Duodenal mucosa (tissue), 2 donors: ENCODE results near the gene DCC.
"Not testable (repeated sequence)": the region's sequence is repeated elsewhere in the genome, so short reads cannot be mapped to it uniquely, and the experiment has no call there.

Source experiments
- H3K27ac ChIP-seq: one replicate; pipeline ENCODE4 v1.7.0; 2013; ENCODE audit warnings: low read depth, low read length
- H3K27me3 ChIP-seq, 2 donors: one replicate each; pipeline ENCODE4 v1.7.0; 2013; ENCODE audit warnings: low read length in 2 of 2, control low read depth in 1 of 2; ENCODE audit not compliant: insufficient read depth in 2 of 2, control insufficient read depth in 1 of 2
- H3K36me3 ChIP-seq, 2 donors: one replicate each; pipeline ENCODE4 v1.7.0; 2013; ENCODE audit warnings: low read length in 2 of 2, control low read depth in 1 of 2; ENCODE audit not compliant: insufficient read depth in 2 of 2, control insufficient read depth in 1 of 2
- H3K4me1 ChIP-seq, 2 donors: one replicate each; pipeline ENCODE4 v1.7.0; 2013; ENCODE audit warnings: low read length in 2 of 2, control low read depth in 1 of 2; ENCODE audit not compliant: insufficient read depth in 2 of 2, control insufficient read depth in 1 of 2
- H3K4me3 ChIP-seq, 2 donors: one replicate each; pipeline ENCODE4 v1.7.0; 2013; ENCODE audit warnings: low read length in 2 of 2, low read depth in 1 of 2
- H3K9ac ChIP-seq, 2 donors: one replicate each; pipeline ENCODE4 v1.7.0; 2013; ENCODE audit warnings: low read length in 2 of 2, low read depth in 1 of 2
- H3K9me3 ChIP-seq, 2 donors: one replicate each; pipeline ENCODE4 v1.7.0; 2013; ENCODE audit warnings: low read length in 2 of 2, control low read depth in 1 of 2; ENCODE audit not compliant: control insufficient read depth in 1 of 2

Gene DCC

DNA sequence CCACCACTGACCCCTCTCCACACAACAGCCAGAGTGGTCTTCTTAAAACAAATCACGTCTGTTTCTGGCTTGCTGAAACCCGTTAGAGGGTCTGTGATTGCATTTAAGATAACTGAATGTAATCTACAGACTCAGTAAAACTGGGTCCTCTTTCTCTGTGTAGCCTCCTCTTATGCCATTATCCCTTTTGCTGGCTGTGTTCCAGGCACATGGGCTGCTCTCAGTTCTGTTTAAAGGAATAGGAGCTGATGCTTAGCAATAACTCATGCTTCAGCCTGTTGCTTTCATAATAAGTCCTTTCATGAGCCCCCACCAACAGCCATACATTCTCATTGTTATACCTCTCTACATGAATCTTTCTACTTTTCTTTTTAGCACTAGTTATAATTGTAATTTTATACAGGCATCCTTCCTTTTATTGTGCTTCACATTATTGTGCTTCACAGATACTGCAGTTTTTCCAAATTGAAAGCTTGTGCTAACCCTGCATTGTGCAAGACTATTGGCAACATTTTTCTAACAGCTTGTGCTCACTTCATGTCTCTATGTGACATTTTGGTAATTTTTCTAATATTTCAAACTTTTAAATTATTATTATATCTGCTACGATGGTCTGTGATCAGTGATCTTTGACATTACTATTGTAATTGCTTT lies 1101.9 kb downstream of the DCC start:
- H3K27ac ChIP-seq: no peak overlapping the region
- no peaks in the 10 kb centered on the region for H3K9me3 ChIP-seq
- H3K4me3 ChIP-seq: no peak overlapping the region
- H3K9ac ChIP-seq: no peak overlapping the region
- no peaks in the 10 kb centered on the region for H3K36me3 ChIP-seq
- no peaks in the 10 kb centered on the region for H3K27me3 ChIP-seq
- H3K4me1 ChIP-seq: no peaks in the 10 kb centered on the region

DNA sequence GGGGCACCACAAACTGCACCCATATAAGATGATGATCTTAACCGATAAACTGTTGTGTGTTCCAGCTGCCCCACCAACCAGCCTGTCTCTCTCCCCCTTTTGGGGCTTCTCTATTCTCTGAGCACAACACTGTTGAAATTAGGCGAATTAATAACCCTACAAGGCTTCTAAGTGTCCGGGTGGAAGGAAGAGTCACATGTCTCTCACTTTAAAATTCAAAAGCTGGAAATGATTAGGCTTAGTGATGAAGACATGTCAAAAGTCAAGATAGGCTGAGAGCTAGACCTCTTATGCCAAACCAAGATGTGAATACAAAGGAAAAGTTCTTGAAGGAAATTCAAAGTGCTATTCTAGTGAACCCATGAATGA lies 1102.4 kb downstream of the DCC start:
- Histone ChIP-seq H3K9ac (no peak overlapping the region), H3K9me3 (no peaks in the 10 kb centered on the region), H3K4me3 (no peak overlapping the region), H3K4me1 (no peaks in the 10 kb centered on the region), H3K27me3 (no peaks in the 10 kb centered on the region), H3K36me3 (no peaks in the 10 kb centered on the region), H3K27ac (no peak overlapping the region)

DNA sequence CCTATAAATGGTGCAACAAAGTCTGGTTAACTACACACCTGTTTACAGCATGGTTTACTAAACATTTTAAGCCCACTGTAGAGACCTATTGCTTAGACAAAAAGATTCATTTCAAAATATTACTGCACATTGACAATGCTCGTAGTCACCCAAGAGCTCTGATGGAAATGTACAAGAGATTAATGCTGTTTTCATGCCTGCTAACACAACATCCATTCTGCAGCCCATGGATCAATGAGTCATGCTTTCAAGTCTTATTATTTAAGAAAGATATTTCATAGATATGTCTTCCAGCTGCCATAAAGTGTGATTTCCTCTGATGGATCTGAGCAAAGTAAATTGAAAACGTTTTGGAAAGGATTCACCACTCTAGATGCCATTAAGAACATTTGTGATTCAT lies 1103.3 kb downstream of the DCC start:
- Histone ChIP-seq H3K9ac (no peak overlapping the region), H3K27me3 (no peaks in the 10 kb centered on the region), H3K36me3 (no peaks in the 10 kb centered on the region), H3K4me3 (no peak overlapping the region), H3K4me1 (no peaks in the 10 kb centered on the region), H3K9me3 (no peaks in the 10 kb centered on the region), H3K27ac (no peak overlapping the region)

DNA sequence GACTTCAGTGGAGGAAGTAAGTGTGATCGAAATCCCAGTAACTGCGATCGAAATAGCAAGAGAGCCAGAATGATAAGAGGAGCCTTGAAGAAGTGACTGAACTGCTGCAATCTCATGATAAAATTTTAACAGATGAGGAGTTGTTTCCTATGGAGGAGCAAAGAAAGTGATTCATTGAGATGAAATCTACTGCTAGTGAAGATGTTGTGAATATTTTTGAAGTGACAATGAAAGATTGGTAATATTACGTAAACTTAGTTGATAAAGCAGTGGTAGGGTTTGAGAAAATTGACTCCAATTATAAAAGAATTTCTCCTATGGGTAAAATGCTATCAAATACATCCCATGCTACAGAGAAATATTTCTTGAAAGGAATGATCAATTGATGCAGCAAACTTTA lies 1103.8 kb downstream of the DCC start:
- H3K27ac ChIP-seq: no peak overlapping the region
- no peaks in the 10 kb centered on the region for H3K4me1 ChIP-seq
- no peaks in the 10 kb centered on the region for H3K9me3 ChIP-seq
- no peak overlapping the region for H3K9ac ChIP-seq
- H3K27me3 ChIP-seq: no peaks in the 10 kb centered on the region
- no peak overlapping the region for H3K4me3 ChIP-seq
- H3K36me3 ChIP-seq: no peaks in the 10 kb centered on the region

DNA sequence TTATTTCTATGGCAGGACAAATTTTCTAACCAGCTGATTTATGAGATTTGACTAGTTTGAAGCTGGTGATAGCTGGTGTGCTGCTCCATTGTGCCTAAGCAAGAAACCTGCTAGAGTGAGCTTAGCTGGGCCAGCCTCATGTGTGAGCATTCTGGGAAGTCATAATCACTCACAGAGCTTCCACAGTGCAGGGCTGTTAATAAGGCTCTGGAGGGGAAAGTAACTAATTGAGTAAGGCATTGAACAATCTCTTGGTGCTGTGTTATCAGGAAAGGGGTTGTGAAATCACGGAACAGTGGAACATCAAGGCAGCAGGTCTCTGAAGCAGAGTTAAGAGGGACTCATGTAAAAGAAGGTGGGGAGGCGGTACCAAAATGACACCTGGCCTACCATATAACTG lies 1111.9 kb downstream of the DCC start:
- Histone ChIP-seq H3K27ac (no peak overlapping the region), H3K36me3 (no peaks in the 10 kb centered on the region), H3K4me1 (no peaks in the 10 kb centered on the region), H3K27me3 (no peaks in the 10 kb centered on the region), H3K9ac (no peak overlapping the region), H3K9me3 (no peaks in the 10 kb centered on the region), H3K4me3 (no peak overlapping the region)

DNA sequence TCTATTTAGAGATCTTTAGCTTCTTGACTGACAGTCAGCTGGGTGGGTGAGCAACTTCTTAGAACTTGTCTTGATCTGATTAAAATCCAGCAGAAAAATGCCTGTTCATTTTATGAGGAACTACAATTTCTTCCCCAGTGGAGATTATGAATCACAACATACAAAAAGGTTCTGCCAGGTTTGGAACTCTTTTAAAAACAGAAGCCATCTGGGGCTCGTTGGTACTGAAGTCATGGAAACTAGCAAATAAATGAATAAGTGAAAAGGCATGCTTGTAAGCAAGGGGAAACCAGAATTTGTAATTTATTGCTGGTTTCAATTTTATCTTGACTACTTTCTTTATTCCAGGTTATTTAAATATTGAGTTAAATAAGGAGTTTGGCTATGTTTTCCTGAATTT lies 1117.1 kb downstream of the DCC start:
- no peak overlapping the region for H3K27ac ChIP-seq

DNA sequence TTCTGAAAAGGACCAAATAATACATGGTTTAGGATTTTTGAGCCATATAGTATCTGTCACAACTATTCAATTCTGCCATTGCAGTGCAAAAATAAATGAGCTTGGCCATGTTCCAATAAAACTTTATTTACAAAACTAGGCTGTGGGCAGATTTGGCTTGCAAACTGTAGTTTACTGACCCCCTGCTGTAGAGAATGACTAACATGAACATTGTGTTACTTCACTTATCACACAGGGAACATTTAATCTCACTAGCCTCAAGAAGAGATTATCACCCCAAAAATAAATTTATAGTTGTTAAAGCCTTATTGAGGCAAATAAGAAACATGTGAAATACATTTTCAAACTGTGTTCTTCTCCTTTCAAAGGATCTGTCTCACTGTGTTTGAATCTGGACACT lies 1118.3 kb downstream of the DCC start:
- Histone ChIP-seq H3K36me3 (no peaks in the 10 kb centered on the region), H3K4me3 (no peak overlapping the region), H3K4me1 (no peaks in the 10 kb centered on the region), H3K27me3 (no peaks in the 10 kb centered on the region), H3K9me3 (no peaks in the 10 kb centered on the region), H3K9ac (no peak overlapping the region), H3K27ac (no peak overlapping the region)

More for the DNA sequence above, 1117.1 kb downstream of the DCC start:
- Histone ChIP-seq H3K9me3 (no peaks in the 10 kb centered on the region), H3K36me3 (no peaks in the 10 kb centered on the region), H3K27me3 (no peaks in the 10 kb centered on the region), H3K9ac (no peak overlapping the region), H3K4me3 (no peak overlapping the region), H3K4me1 (no peaks in the 10 kb centered on the region)

DNA sequence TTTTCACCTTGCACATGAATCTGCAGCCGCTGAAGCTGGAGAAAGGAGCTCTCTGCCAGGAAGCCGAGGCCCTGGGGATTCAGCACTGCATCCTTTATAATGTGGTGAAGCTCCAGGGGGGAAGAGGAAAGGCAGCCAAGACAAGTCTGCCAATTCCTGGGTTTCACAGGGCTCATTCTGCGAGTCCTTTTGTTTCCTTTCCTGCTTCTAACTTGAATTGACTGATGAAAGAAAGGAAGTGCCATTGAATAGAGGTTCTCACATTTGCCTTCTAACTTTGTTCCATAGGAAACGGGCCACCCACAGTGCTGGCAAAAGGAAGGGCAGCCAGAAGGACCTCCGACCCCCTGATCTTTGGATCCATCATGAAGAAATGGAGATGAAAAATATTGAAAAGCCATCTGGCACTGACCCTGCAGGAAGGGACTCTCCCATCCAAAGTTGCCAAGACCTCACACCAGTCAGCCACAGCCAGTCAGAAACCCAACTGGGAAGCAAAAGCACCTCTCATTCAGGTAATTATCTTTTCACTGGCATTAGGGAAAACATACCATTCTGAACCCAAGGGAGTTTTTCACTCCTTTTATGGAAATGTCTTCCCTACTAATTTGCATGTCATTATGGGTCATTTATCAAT lies 1119.1 kb downstream of the DCC start:
- Histone ChIP-seq H3K36me3 (no peaks in the 10 kb centered on the region), H3K9me3 (no peaks in the 10 kb centered on the region), H3K9ac (no peak overlapping the region), H3K27me3 (no peaks in the 10 kb centered on the region), H3K4me1 (no peaks in the 10 kb centered on the region), H3K27ac (no peak overlapping the region), H3K4me3 (no peak overlapping the region)

DNA sequence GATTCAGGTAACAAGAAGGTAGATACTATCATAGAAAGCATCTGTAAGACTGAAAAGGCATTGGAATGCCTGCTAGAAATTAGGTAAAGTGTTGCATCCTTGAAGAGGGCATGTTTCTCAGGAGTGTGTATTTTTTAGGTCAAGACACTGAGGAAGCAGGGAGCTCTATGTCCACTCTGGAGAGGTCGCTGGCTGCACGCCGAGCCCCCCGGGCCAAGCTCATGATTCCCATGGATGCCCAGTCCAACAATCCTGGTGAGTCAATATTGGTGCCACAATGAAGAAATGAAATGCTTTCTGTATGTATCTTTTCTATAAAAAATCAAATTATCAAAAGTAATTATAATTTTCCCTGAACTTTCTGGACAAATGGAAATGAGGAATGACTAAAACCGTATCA lies 1127.8 kb downstream of the DCC start:
- Histone ChIP-seq H3K9ac (no peak overlapping the region), H3K36me3 (no peaks in the 10 kb centered on the region), H3K27ac (no peak overlapping the region), H3K4me3 (no peak overlapping the region), H3K4me1 (no peaks in the 10 kb centered on the region), H3K9me3 (peaks cover 0 to 3% of the 10 kb centered on the region in 2 donors), H3K27me3 (no peaks in the 10 kb centered on the region)

DNA sequence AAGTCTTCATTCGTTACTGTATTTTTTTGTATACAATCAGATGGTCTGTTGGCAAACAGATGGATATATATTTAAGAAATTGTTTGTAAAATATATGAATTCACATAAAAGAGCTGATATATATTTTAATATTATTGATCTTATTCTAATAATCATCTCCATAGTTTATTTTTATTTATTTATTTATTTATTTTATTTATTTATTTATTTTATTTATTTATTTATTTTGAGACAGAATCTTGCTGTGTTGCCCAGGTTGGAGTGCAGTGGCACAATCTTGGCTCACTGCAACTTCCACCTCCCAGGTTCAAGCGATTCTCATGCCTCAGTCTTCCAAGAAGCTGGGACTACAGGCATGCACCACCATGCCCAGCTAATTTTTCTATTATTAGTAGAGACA lies 1128.2 kb downstream of the DCC start:
- H3K27me3 ChIP-seq, H3K4me1 ChIP-seq, H3K9me3 ChIP-seq, H3K27ac ChIP-seq, H3K9ac ChIP-seq, H3K36me3 ChIP-seq, H3K4me3 ChIP-seq: not testable (repeated sequence)
